ENCODE data around the gene SNX22.
A peak's percentile ranks its signal among the peaks of the same experiment; 100 is the strongest.

Gene SNX22

GRCh38 chr15:64134345-64134829 is 17.1 kb upstream of the SNX22 start:
- DNase-seq (ENCODE audit: low read depth): no peak

- DNase-seq (ENCODE audit: low read depth): no peak
Observed at GRCh38 chr15:64136347-64136746, 15.2 kb upstream of the SNX22 start.

- no peak for DNase-seq (ENCODE audit: low read depth)
Observed at GRCh38 chr15:64137226-64137833, 14.2 kb upstream of the SNX22 start.

GRCh38 chr15:64138331-64138941 is 13.1 kb upstream of the SNX22 start:
- DNase-seq (ENCODE audit: low read depth): no peak

- DNase-seq (ENCODE audit: low read depth): no peak
Observed at GRCh38 chr15:64141798-64142512, 9.6 kb upstream of the SNX22 start.

- DNase-seq (ENCODE audit: low read depth): no peak
Observed at GRCh38 chr15:64143276-64143675, 8.3 kb upstream of the SNX22 start.

- no peak for DNase-seq (ENCODE audit: low read depth)
Observed at GRCh38 chr15:64144192-64144564, 7.4 kb upstream of the SNX22 start.

GRCh38 chr15:64144565-64145281 is 6.8 kb upstream of the SNX22 start:
- no peak for DNase-seq (ENCODE audit: low read depth)

- DNase-seq (ENCODE audit: low read depth): no peak
Observed at GRCh38 chr15:64146041-64146440, 5.5 kb upstream of the SNX22 start.

GRCh38 chr15:64146520-64146884 is 5.0 kb upstream of the SNX22 start:
- no peak for DNase-seq (ENCODE audit: low read depth)

GRCh38 chr15:64146885-64147681 is 4.4 kb upstream of the SNX22 start:
- no peak for DNase-seq (ENCODE audit: low read depth)

- DNase-seq (ENCODE audit: low read depth): no peak
Observed at GRCh38 chr15:64148168-64148567, 3.4 kb upstream of the SNX22 start.

GRCh38 chr15:64148581-64148980 is 3.0 kb upstream of the SNX22 start:
- DNase-seq (ENCODE audit: low read depth): no peak

- DNase-seq (ENCODE audit: low read depth): no peak
Observed at GRCh38 chr15:64149424-64149823, 2.1 kb upstream of the SNX22 start.

GRCh38 chr15:64149893-64150578 is 1.5 kb upstream of the SNX22 start:
- DNase-seq (ENCODE audit: low read depth): no peak

- no peak for DNase-seq (ENCODE audit: low read depth)
Observed at GRCh38 chr15:64152507-64153387, 1.2 kb downstream of the SNX22 start.

GRCh38 chr15:64153480-64154367 is 2.2 kb downstream of the SNX22 start:
- DNase-seq (ENCODE audit: low read depth): peak; percentile 86

- no peak for DNase-seq (ENCODE audit: low read depth)
Observed at GRCh38 chr15:64155802-64156651, 4.5 kb downstream of the SNX22 start.

Data from stimulated activated CD4-positive, alpha-beta T cell treated with anti-CD3 and anti-CD28 coated beads, Interleukin-2, amount 100 ng/mL, for 4 hours (primary cell).